ENCODE data around the gene CHRNE. TPM values are rescaled to one million over a fixed set of nuclear protein-coding genes. Genes with fewer than 3 reads are reported as not detected.
"Not testable (repeated sequence)": the region's sequence is repeated elsewhere in the genome, so short reads cannot be mapped to it uniquely, and the experiment has no call there.

The CHRNE gene
- total and polyA plus RNA-seq, 2 donors, result 0.24 to 1.9 TPM

DNA sequence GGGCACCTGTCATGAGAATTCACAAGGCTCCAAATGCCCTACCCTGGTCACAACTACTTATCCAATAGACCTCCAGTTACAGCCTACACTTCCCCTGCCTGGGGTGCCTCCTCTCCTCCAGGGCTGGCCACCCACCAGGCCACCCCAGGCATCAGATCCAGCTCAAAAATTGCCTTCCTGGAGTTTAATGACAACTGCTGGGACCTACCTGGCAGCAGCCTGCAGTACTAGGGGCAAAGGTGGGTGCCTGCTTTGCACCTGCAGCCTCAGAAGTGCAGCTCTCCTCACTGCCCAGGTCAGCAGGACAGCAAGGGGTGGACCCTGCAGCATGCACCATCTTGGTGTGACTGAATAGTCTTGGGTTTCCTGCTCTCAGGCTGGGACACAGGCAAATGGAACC is 32.8 kb upstream of the CHRNE start:
- Histone ChIP-seq H3K27ac (ENCODE audit: low read depth in 1 of 2, low read length in 1 of 2) (no peak overlapping the region), H3K4me1 (ENCODE audit: control insufficient read depth in 2 of 2, insufficient read depth in 2 of 2, low read length in 2 of 2) (peaks cover 14 to 15% of the 10 kb centered on the region in 2 donors)
- no peak for DNase-seq (ENCODE audit: low read depth in 6 of 9, low spot score in 9 of 9)

DNA sequence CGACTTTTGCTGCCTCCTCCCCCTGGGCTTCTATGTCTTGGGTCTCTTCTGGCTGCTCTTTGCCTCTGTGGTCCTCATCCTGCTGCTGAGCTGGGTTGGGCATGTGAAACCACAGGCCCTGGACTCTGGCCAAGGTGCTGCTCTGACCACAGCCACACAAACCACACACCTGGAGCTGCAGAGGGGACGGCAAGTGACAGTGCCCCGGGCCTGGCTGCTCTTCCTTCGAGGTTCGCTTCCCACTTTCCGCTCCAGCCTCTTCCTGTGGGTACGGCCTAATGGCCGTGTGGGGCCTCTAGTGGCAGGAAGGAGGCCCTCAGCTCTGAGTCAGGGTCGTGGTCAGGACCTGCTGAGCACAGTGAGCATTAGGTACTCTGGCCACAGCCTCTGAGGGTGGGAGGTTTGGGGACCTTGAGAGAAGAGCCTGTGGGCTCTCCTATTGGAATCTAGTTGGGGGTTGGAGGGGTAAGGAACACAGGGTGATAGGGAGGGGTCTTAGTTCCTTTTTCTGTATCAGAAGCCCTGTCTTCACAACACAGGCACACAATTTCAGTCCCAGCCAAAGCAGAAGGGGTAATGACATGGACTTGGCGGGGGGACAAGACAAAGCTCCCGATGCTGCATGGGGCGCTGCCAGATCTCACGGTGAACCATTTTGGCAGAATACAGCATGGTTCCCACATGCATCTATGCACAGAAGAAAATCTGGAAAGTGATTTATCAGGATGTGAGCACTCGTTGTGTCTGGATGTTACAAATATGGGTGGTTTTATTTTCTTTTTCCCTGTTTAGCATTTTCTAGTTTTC is 31.5 kb upstream of the CHRNE start:
- H3K36me3 ChIP-seq (ENCODE audit: control insufficient read depth in 2 of 2, insufficient read depth in 2 of 2, low read length in 1 of 2), result peaks cover 25 to 28% of the 10 kb centered on the region in 2 donors
- no peak overlapping the region for H3K4me3 ChIP-seq (ENCODE audit: low read length in 2 of 2)
- DNase-seq (ENCODE audit: low read depth in 6 of 9, low spot score in 9 of 9), result no peak
- WGBS, result 19% methylated on average over 14 of the region's 14 CpGs
- H3K27ac ChIP-seq (ENCODE audit: low read depth in 1 of 2, low read length in 1 of 2), result no peak overlapping the region
- H3K27me3 ChIP-seq (ENCODE audit: control insufficient read depth in 2 of 2, insufficient read depth in 1 of 2, low read length in 1 of 2), result peaks cover 0 to 8% of the 10 kb centered on the region in 2 donors
- no peaks in the 10 kb centered on the region for H3K9me3 ChIP-seq (ENCODE audit: control insufficient read depth in 2 of 2, insufficient read depth in 1 of 2, low read length in 1 of 2)
- peaks cover 14 to 15% of the 10 kb centered on the region in 2 donors for H3K4me1 ChIP-seq (ENCODE audit: control insufficient read depth in 2 of 2, insufficient read depth in 2 of 2, low read length in 2 of 2)

More for the DNA sequence above, 32.8 kb upstream of the CHRNE start:
- peaks cover 25 to 28% of the 10 kb centered on the region in 2 donors for H3K36me3 ChIP-seq (ENCODE audit: control insufficient read depth in 2 of 2, insufficient read depth in 2 of 2, low read length in 1 of 2)
- H3K27me3 ChIP-seq (ENCODE audit: control insufficient read depth in 2 of 2, insufficient read depth in 1 of 2, low read length in 1 of 2), result peaks cover 0 to 8% of the 10 kb centered on the region in 2 donors
- H3K9me3 ChIP-seq (ENCODE audit: control insufficient read depth in 2 of 2, insufficient read depth in 1 of 2, low read length in 1 of 2), result no peaks in the 10 kb centered on the region
- no peak overlapping the region for H3K4me3 ChIP-seq (ENCODE audit: low read length in 2 of 2)

GRCh38 chr17:4933646-4934045 is 30.7 kb upstream of the CHRNE start:
- H3K36me3 ChIP-seq (ENCODE audit: control insufficient read depth in 2 of 2, insufficient read depth in 2 of 2, low read length in 1 of 2), result peaks cover 25 to 28% of the 10 kb centered on the region in 2 donors
- peaks cover 0 to 8% of the 10 kb centered on the region in 2 donors for H3K27me3 ChIP-seq (ENCODE audit: control insufficient read depth in 2 of 2, insufficient read depth in 1 of 2, low read length in 1 of 2)
- H3K9me3 ChIP-seq (ENCODE audit: control insufficient read depth in 2 of 2, insufficient read depth in 1 of 2, low read length in 1 of 2), result no peaks in the 10 kb centered on the region
- peaks cover 7 to 9% of the 10 kb centered on the region in 2 donors for H3K4me1 ChIP-seq (ENCODE audit: control insufficient read depth in 2 of 2, insufficient read depth in 2 of 2, low read length in 2 of 2)
- 54% methylated on average over 16 of the region's 16 CpGs for WGBS
- no peak for DNase-seq (ENCODE audit: low read depth in 6 of 9, low spot score in 9 of 9)
- H3K4me3 ChIP-seq (ENCODE audit: low read length in 2 of 2), result no peak overlapping the region
- H3K27ac ChIP-seq (ENCODE audit: low read depth in 1 of 2, low read length in 1 of 2), result no peak overlapping the region

DNA sequence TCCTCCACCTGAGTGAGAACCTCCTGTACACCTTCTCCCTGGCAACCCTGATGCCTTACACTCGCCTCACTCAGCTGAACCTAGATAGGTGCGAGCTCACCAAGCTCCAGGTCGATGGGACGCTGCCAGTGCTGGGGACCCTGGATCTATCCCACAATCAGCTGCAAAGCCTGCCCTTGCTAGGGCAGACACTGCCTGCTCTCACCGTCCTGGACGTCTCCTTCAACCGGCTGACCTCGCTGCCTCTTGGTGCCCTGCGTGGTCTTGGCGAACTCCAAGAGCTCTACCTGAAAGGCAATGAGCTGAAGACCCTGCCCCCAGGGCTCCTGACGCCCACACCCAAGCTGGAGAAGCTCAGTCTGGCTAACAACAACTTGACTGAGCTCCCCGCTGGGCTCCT is 29.9 kb upstream of the CHRNE start:
- H3K27ac ChIP-seq (ENCODE audit: low read depth in 1 of 2, low read length in 1 of 2), result no peak overlapping the region
- H3K4me3 ChIP-seq (ENCODE audit: low read length in 2 of 2), result no peak overlapping the region
- H3K4me1 ChIP-seq (ENCODE audit: control insufficient read depth in 2 of 2, insufficient read depth in 2 of 2, low read length in 2 of 2), result peaks cover 3 to 5% of the 10 kb centered on the region in 2 donors
- peaks cover 0 to 8% of the 10 kb centered on the region in 2 donors for H3K27me3 ChIP-seq (ENCODE audit: control insufficient read depth in 2 of 2, insufficient read depth in 1 of 2, low read length in 1 of 2)
- peaks cover 18 to 21% of the 10 kb centered on the region in 2 donors for H3K36me3 ChIP-seq (ENCODE audit: control insufficient read depth in 2 of 2, insufficient read depth in 2 of 2, low read length in 1 of 2)
- no peak for DNase-seq (ENCODE audit: low read depth in 6 of 9, low spot score in 9 of 9)
- H3K9me3 ChIP-seq (ENCODE audit: control insufficient read depth in 2 of 2, insufficient read depth in 1 of 2, low read length in 1 of 2), result no peaks in the 10 kb centered on the region
- 93% methylated on average over 12 of the region's 12 CpGs for WGBS

DNA sequence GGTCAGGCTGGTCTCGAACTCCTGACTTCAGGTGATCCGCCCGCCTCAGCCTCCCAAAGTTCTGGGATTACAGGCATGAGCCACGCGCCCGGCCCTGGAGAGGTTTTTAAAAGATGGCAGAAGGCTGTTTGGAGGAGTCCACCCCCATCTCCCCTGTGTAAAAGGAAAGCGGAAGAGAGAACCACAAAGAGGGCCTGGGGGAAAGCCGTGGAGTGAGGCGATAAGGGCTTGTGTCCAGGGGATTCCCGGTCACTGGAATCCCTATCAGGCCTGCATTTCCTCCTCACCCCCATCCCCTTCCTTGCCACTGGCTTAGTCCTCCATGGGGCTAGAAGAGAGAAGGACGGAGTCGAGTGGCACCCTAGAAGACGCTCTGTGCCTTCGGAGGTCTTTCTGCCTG is 29.1 kb upstream of the CHRNE start, which contains the start of gene GP1BA:
Gene GP1BA (plus strand): TSS at position 315 of the 400 bp plus-strand sequence. CDS start 328 bp downstream, outside the sequence.
- Histone ChIP-seq H3K27me3 (ENCODE audit: control insufficient read depth in 2 of 2, insufficient read depth in 1 of 2, low read length in 1 of 2) (peaks cover 0 to 8% of the 10 kb centered on the region in 2 donors), H3K4me3 (ENCODE audit: low read length in 2 of 2) (no peak within 1 kb of the TSS), H3K9me3 (ENCODE audit: control insufficient read depth in 2 of 2, insufficient read depth in 1 of 2, low read length in 1 of 2) (no peaks in the 10 kb centered on the region), H3K27ac (ENCODE audit: low read depth in 1 of 2, low read length in 1 of 2) (no peak within 1 kb of the TSS), H3K4me1 (ENCODE audit: control insufficient read depth in 2 of 2, insufficient read depth in 2 of 2, low read length in 2 of 2) (peaks cover 3 to 5% of the 10 kb centered on the region in 2 donors), H3K36me3 (ENCODE audit: control insufficient read depth in 2 of 2, insufficient read depth in 2 of 2, low read length in 1 of 2) (peaks cover 11 to 13% of the 10 kb centered on the region in 2 donors)
- 71% methylated on average over 14 of the region's 14 CpGs for WGBS
- DNase-seq (ENCODE audit: low read depth in 6 of 9, low spot score in 9 of 9), result no peak

DNA sequence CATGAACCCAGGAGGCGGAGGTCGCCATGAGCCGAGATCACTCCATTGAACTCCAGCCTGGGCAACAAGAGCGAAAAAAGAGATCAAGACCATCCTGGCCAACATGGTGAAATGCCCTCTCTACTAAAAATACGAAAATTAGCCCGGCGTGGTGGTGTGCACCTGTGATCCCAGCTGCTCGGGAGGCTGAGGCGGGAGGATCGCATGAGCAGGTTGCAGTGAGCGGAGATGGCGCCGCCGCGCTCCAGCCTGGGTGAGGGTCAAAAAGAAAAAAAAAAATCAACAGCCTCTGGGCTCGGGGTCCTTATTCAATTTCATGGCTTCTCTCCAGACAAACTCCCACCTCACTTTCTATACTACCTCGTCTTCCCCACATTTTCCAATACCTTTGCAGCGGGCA is 26.0 kb upstream of the CHRNE start:
- Histone ChIP-seq H3K9me3 (ENCODE audit: control insufficient read depth in 2 of 2, insufficient read depth in 1 of 2, low read length in 1 of 2) (no peaks in the 10 kb centered on the region), H3K4me3 (ENCODE audit: low read length in 2 of 2) (no peak overlapping the region), H3K27me3 (ENCODE audit: control insufficient read depth in 2 of 2, insufficient read depth in 1 of 2, low read length in 1 of 2) (peaks cover 0 to under 1% of the 10 kb centered on the region in 2 donors), H3K27ac (ENCODE audit: low read depth in 1 of 2, low read length in 1 of 2) (no peak overlapping the region), H3K36me3 (ENCODE audit: control insufficient read depth in 2 of 2, insufficient read depth in 2 of 2, low read length in 1 of 2) (no peaks in the 10 kb centered on the region), H3K4me1 (ENCODE audit: control insufficient read depth in 2 of 2, insufficient read depth in 2 of 2, low read length in 2 of 2) (no peaks in the 10 kb centered on the region)
- no peak for DNase-seq (ENCODE audit: low read depth in 6 of 9, low spot score in 9 of 9)
- WGBS, result 98% methylated on average over 18 of the region's 18 CpGs

- H3K36me3 ChIP-seq (ENCODE audit: control insufficient read depth in 2 of 2, insufficient read depth in 2 of 2, low read length in 1 of 2); H3K4me3 ChIP-seq (ENCODE audit: low read length in 2 of 2); H3K27ac ChIP-seq (ENCODE audit: low read depth in 1 of 2, low read length in 1 of 2); H3K27me3 ChIP-seq (ENCODE audit: control insufficient read depth in 2 of 2, insufficient read depth in 1 of 2, low read length in 1 of 2); DNase-seq (ENCODE audit: low read depth in 6 of 9, low spot score in 9 of 9); H3K4me1 ChIP-seq (ENCODE audit: control insufficient read depth in 2 of 2, insufficient read depth in 2 of 2, low read length in 2 of 2); H3K9me3 ChIP-seq (ENCODE audit: control insufficient read depth in 2 of 2, insufficient read depth in 1 of 2, low read length in 1 of 2): not testable (repeated sequence)
- 96% methylated on average over 24 of the region's 24 CpGs for WGBS
Observed at GRCh38 chr17:4926577-4927335, 23.9 kb upstream of the CHRNE start.

DNA sequence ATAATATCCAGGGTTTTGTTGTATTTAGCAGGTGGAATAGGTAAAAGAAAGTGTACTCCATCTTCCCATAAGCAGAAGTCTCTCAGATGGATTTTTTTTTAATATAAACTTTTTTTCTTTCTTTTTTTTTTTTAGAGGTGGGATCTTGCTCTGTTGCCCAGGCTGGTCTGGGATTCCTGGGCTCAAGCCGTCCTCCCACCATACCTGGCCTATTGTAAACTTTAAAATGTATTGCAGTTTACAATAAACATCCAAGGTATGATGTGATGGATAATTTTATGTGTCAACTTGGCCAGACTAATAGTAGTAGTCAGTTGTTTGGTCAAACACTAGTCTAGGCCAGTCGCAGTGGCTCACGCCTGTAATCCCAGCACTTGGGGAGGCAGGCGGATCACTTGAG is 18.4 kb upstream of the CHRNE start:
- Histone ChIP-seq H3K4me3 (ENCODE audit: low read length in 2 of 2) (no peak overlapping the region), H3K27me3 (ENCODE audit: control insufficient read depth in 2 of 2, insufficient read depth in 1 of 2, low read length in 1 of 2) (no peaks in the 10 kb centered on the region), H3K9me3 (ENCODE audit: control insufficient read depth in 2 of 2, insufficient read depth in 1 of 2, low read length in 1 of 2) (no peaks in the 10 kb centered on the region), H3K36me3 (ENCODE audit: control insufficient read depth in 2 of 2, insufficient read depth in 2 of 2, low read length in 1 of 2) (no peaks in the 10 kb centered on the region), H3K27ac (ENCODE audit: low read depth in 1 of 2, low read length in 1 of 2) (no peak overlapping the region), H3K4me1 (ENCODE audit: control insufficient read depth in 2 of 2, insufficient read depth in 2 of 2, low read length in 2 of 2) (no peaks in the 10 kb centered on the region)
- no peak for DNase-seq (ENCODE audit: low read depth in 6 of 9, low spot score in 9 of 9)
- 96% methylated on average over 4 of the region's 4 CpGs for WGBS
